ENCODE data around the gene LARGE1.

- TF ChIP-seq POLR2AphosphoS5 (IDR thresholded peaks at IDR 0.05; ENCODE audit: low read depth, low read length) (no peak), SIN3A (IDR thresholded peaks at IDR 0.05; ENCODE audit: borderline replicate concordance, insufficient read depth, low read length) (no peak), TAF1 (IDR thresholded peaks at IDR 0.05; ENCODE audit: borderline replicate concordance, insufficient read depth, low read length) (no peak)
- TF ChIP-seq, protein P1, sequence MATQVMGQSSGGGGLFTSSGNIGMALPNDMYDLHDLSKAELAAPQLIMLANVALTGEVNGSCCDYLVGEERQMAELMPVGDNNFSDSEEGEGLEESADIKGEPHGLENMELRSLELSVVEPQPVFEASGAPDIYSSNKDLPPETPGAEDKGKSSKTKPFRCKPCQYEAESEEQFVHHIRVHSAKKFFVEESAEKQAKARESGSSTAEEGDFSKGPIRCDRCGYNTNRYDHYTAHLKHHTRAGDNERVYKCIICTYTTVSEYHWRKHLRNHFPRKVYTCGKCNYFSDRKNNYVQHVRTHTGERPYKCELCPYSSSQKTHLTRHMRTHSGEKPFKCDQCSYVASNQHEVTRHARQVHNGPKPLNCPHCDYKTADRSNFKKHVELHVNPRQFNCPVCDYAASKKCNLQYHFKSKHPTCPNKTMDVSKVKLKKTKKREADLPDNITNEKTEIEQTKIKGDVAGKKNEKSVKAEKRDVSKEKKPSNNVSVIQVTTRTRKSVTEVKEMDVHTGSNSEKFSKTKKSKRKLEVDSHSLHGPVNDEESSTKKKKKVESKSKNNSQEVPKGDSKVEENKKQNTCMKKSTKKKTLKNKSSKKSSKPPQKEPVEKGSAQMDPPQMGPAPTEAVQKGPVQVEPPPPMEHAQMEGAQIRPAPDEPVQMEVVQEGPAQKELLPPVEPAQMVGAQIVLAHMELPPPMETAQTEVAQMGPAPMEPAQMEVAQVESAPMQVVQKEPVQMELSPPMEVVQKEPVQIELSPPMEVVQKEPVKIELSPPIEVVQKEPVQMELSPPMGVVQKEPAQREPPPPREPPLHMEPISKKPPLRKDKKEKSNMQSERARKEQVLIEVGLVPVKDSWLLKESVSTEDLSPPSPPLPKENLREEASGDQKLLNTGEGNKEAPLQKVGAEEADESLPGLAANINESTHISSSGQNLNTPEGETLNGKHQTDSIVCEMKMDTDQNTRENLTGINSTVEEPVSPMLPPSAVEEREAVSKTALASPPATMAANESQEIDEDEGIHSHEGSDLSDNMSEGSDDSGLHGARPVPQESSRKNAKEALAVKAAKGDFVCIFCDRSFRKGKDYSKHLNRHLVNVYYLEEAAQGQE (IDR thresholded peaks at IDR 0.05; ENCODE audit: insufficient read depth in 1 of 2, low read depth in 2 of 2, low read length in 2 of 2) = no peak
These were observed 196.4 kb downstream of the LARGE1 start for GRCh38 chr22:33723915-33724314.
